ENCODE results near the gene FNIP2.
"Not testable (repeated sequence)": the region's sequence is repeated elsewhere in the genome, so short reads cannot be mapped to it uniquely, and the experiment has no call there.

DNA sequence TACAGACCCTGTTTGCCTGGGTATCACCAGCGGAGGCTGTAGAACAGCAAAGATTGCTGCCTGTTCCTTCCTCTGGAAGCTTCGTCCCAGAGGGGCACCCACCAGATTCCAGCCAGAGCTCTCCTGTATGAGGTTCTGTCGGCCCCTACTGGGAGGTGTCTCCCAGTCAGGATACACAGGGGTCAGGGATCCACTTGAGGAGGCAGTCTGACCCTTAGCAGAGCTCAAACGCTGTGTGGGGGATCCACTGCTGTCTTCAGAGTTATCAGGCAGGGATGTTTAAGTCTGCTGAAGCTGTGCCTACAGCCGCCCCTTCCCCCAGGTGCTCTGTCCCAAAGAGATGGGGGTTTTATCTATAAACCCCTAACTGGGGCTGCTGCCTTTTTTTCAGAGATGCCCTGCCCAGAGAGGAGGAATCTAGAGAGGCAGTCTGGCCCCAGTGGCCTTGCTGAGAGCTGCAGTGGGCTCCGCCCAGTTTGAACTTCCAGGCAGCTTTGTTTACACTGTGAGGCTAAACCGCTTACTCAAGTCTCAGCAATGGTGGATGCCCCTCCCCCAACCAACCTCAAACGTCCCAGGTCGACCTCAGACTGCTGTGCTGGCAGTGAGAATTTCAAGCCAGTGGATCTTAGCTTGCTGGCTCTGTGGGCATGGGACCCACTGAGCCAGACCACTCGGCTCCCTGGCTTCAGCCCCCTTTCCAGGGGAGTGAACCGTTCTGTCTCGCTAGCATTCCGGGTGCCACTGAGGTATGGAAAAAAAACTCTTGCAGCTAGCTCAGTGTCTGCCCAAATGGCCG, 133.7 kb downstream of the FNIP2 start:
- TF ChIP-seq, protein P1, sequence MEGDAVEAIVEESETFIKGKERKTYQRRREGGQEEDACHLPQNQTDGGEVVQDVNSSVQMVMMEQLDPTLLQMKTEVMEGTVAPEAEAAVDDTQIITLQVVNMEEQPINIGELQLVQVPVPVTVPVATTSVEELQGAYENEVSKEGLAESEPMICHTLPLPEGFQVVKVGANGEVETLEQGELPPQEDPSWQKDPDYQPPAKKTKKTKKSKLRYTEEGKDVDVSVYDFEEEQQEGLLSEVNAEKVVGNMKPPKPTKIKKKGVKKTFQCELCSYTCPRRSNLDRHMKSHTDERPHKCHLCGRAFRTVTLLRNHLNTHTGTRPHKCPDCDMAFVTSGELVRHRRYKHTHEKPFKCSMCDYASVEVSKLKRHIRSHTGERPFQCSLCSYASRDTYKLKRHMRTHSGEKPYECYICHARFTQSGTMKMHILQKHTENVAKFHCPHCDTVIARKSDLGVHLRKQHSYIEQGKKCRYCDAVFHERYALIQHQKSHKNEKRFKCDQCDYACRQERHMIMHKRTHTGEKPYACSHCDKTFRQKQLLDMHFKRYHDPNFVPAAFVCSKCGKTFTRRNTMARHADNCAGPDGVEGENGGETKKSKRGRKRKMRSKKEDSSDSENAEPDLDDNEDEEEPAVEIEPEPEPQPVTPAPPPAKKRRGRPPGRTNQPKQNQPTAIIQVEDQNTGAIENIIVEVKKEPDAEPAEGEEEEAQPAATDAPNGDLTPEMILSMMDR (IDR thresholded peaks at IDR 0.05): not testable (repeated sequence)
- TF ChIP-seq EZH2 (IDR thresholded peaks at IDR 0.05; ENCODE audit: borderline replicate concordance, insufficient read depth, low read depth, low read length, poor library complexity, severe bottlenecking): not testable (repeated sequence)
